HCT116 (cell line): Measurements from ENCODE around the gene GDPD1. TPM values are rescaled to one million over a fixed set of nuclear protein-coding genes. Genes with fewer than 3 reads are reported as not detected.

ENCODE experiments used
- ATAC-seq: fragments of 200-7000 bp; cut with Tn5 transposase; 2 replicates; pipeline ENCODE4 v1.9.1; 2020; ENCODE audit warnings: mild to moderate bottlenecking, moderate library complexity
- BruUV-seq: library from RNA; stranded (reverse); fragments of 400-500 nt; replicated peaks from 2 replicates; lab custom pipeline; 2021; lab: Mats Ljungman, UMichigan
- CTCF ChIA-PET: fragments of 300-600 bp; sonication (Branson Sonifier 250); formaldehyde crosslinking; loops from one replicate; lab custom pipeline; 2021; ENCODE audit warnings: antibody characterized with exemption; lab: Charles Lee
- POLR2A ChIA-PET: fragments of 300-600, 350-600 bp; sonication (Branson Sonifier 250); formaldehyde crosslinking; loops from one replicate; lab custom pipeline; 2021; ENCODE audit warnings: antibody characterized with exemption; lab: Charles Lee
- RAD21 ChIA-PET, 2 experiments: fragments of 300-600 bp; sonication (Branson Sonifier 250); formaldehyde crosslinking; loops; one replicate each; lab custom pipeline; 2023; ENCODE audit warnings: low total read pairs in 2 of 2; ENCODE audit not compliant: uncharacterized antibody in 2 of 2, unreplicated experiment in 2 of 2, low non-redundant PET in 1 of 2; lab: Charles Lee
- DNase-seq: peaks from one replicate; pipeline ENCODE4 v3.0.0-alpha.2; 2010; ENCODE audit warnings: low read depth, low spot score
- H2AFZ ChIP-seq: fragments of 200-600 bp; shearing (Covaris generic), sonication (generic); 2 replicates; pipeline ENCODE4 v1.6.1; 2017; ENCODE audit warnings: low read depth, mixed run types, mixed read lengths, antibody characterized with exemption, low read length; ENCODE audit not compliant: poor library complexity, severe bottlenecking
- H3K27ac ChIP-seq: 2 replicates; pipeline ENCODE4 v1.5.1; 2012; ENCODE audit warnings: low read depth, low read length
- H3K27me3 ChIP-seq: fragments of 200-600 bp; sonication (generic); 2 replicates; pipeline ENCODE4 v1.6.1; 2016; ENCODE audit warnings: mixed run types, low read length, mixed read lengths; ENCODE audit not compliant: insufficient read depth
- H3K36me3 ChIP-seq, 2 experiments: fragments of 200-500 bp in 1 of 2; fragments of 200-600 bp in 1 of 2; sonication (Bioruptor generic) in 1 of 2; sonication (generic) in 1 of 2; 2 replicates each; pipeline versions ENCODE4 v1.5.1 to v1.6.1; 2014 to 2016; ENCODE audit warnings: low read length in 2 of 2, inconsistent platforms in 1 of 2, mixed read lengths in 1 of 2, mixed run types in 1 of 2; ENCODE audit not compliant: insufficient read depth in 2 of 2, control insufficient read depth in 1 of 2
- H3K4me1 ChIP-seq, 2 experiments: fragments of 200-600 bp in 1 of 2; sonication (generic) in 1 of 2; 2 replicates each; pipeline versions ENCODE4 v1.5.1 to v1.6.1; 2012 to 2017; ENCODE audit warnings: low read length in 2 of 2, inconsistent platforms in 1 of 2, mild to moderate bottlenecking in 1 of 2, mixed read lengths in 1 of 2, mixed run types in 1 of 2, moderate library complexity in 1 of 2; ENCODE audit not compliant: insufficient read depth in 2 of 2, control insufficient read depth in 1 of 2
- H3K4me2 ChIP-seq: fragments of 200-600 bp; sonication (generic); 2 replicates; pipeline ENCODE4 v1.6.1; 2017; ENCODE audit warnings: mixed run types, low read length, mixed read lengths
- H3K4me3 ChIP-seq, 2 experiments: fragments of 200-600 bp in 1 of 2; sonication (generic) in 1 of 2; replicated peaks in 1 of 2; 2 replicates each; pipeline ENCODE4 v1.5.1; 2011 to 2016; ENCODE audit warnings: low read length in 2 of 2, control low read depth in 1 of 2, low read depth in 1 of 2, mild to moderate bottlenecking in 1 of 2, mixed read lengths in 1 of 2, mixed run types in 1 of 2
- H3K79me2 ChIP-seq: fragments of 200-600 bp; sonication (generic); 2 replicates; pipeline ENCODE4 v1.6.1; 2017; ENCODE audit warnings: mild to moderate bottlenecking, mixed run types, low read length, moderate library complexity, mixed read lengths; ENCODE audit not compliant: insufficient read depth
- H3K9ac ChIP-seq: fragments of 200-600 bp; sonication (generic); 2 replicates; pipeline ENCODE4 v1.6.1; 2016; ENCODE audit warnings: low read length, mixed read lengths
- H3K9me2 ChIP-seq: fragments of 200-600 bp; sonication (generic), shearing (Covaris generic); 2 replicates; pipeline ENCODE4 v1.6.1; 2017; ENCODE audit warnings: mixed run types, mild to moderate bottlenecking, moderate library complexity; ENCODE audit not compliant: insufficient read depth
- H3K9me3 ChIP-seq, 2 experiments: fragments of 200-500 bp in 1 of 2; fragments of 200-600 bp in 1 of 2; sonication (Bioruptor generic) in 1 of 2; sonication (generic) in 1 of 2; 2 replicates each; pipeline ENCODE4 v1.6.1; 2014 to 2017; ENCODE audit warnings: low read length in 2 of 2, mixed read lengths in 2 of 2, inconsistent platforms in 1 of 2, low read depth in 1 of 2, mild to moderate bottlenecking in 1 of 2, mixed run types in 1 of 2, moderate library complexity in 1 of 2; ENCODE audit not compliant: control insufficient read depth in 1 of 2, insufficient read depth in 1 of 2
- H4K20me1 ChIP-seq: fragments of 200-600 bp; sonication (generic), shearing (Covaris generic); 2 replicates; pipeline ENCODE4 v1.6.1; 2017; ENCODE audit warnings: mixed run types, mild to moderate bottlenecking, moderate library complexity; ENCODE audit not compliant: insufficient read depth
- CBX3 ChIP-seq: IDR thresholded peaks from 2 replicates; pipeline ENCODE4 v1.6.1; 2012; ENCODE audit warnings: low read depth
- CEBPB ChIP-seq: IDR thresholded peaks from 2 replicates; pipeline ENCODE4 v1.6.1; 2012; ENCODE audit warnings: low read depth
- EGR1 ChIP-seq: IDR thresholded peaks from 2 replicates; pipeline ENCODE4 v1.6.1; 2012; ENCODE audit warnings: low read depth
- ELF1 ChIP-seq: IDR thresholded peaks from 2 replicates; pipeline ENCODE4 v1.6.1; 2012; ENCODE audit warnings: low read depth, borderline replicate concordance
- EZH2 ChIP-seq: fragments of 200-600 bp; sonication (generic); IDR thresholded peaks from 2 replicates; pipeline ENCODE4 v1.6.1; 2017; ENCODE audit warnings: antibody characterized with exemption, mixed run types
- EZH2phosphoT487 ChIP-seq: fragments of 200-600 bp; IDR thresholded peaks from 2 replicates; pipeline ENCODE4 v1.6.1; 2018; ENCODE audit warnings: antibody characterized with exemption, borderline replicate concordance
- FOSL1 ChIP-seq: IDR thresholded peaks from 2 replicates; pipeline ENCODE4 v1.6.1; 2012; ENCODE audit warnings: low read depth
- MAX ChIP-seq: IDR thresholded peaks from 2 replicates; pipeline ENCODE4 v1.6.1; 2012
- POLR2AphosphoS5 ChIP-seq: IDR thresholded peaks from 2 replicates; pipeline ENCODE4 v1.6.1; 2011; ENCODE audit warnings: mild to moderate bottlenecking, low read depth, low read length, moderate library complexity
- RAD21 ChIP-seq: IDR thresholded peaks from 2 replicates; pipeline ENCODE4 v1.6.1; 2012; ENCODE audit warnings: low read depth, mild to moderate bottlenecking
- SP1 ChIP-seq: IDR thresholded peaks from 2 replicates; pipeline ENCODE4 v1.6.1; 2012; ENCODE audit warnings: low read depth
- SRF ChIP-seq: IDR thresholded peaks from 2 replicates; pipeline ENCODE4 v1.6.1; 2012; ENCODE audit warnings: low read depth
- TCF7L2 ChIP-seq: IDR thresholded peaks from 2 replicates; pipeline ENCODE4 v1.7.0; 2011; ENCODE audit warnings: borderline replicate concordance, inconsistent platforms; ENCODE audit not compliant: insufficient read depth, insufficient read length; ENCODE audit errors: extremely low read depth
- YY1 ChIP-seq: IDR thresholded peaks from 2 replicates; pipeline ENCODE4 v1.6.1; 2011; ENCODE audit warnings: low read length, low read depth, moderate library complexity, mild to moderate bottlenecking; ENCODE audit not compliant: insufficient replicate concordance; ENCODE audit errors: extremely low read depth
- ZBTB33 ChIP-seq: IDR thresholded peaks from 2 replicates; pipeline ENCODE4 v1.6.1; 2011; ENCODE audit warnings: mild to moderate bottlenecking, low read length, moderate library complexity; ENCODE audit not compliant: insufficient replicate concordance; ENCODE audit errors: extremely low read depth
- ZFX ChIP-seq: fragments of 450-650 bp; IDR thresholded peaks from 2 replicates; pipeline ENCODE4 v1.6.1; 2017
- ZNF274 ChIP-seq: fragments of 200-500 bp; sonication (Bioruptor generic); IDR thresholded peaks from 2 replicates; pipeline ENCODE4 v1.6.1; 2014; ENCODE audit warnings: mild to moderate bottlenecking, low read depth, low read length, inconsistent platforms
- intact Hi-C: fragments of 100-400 bp; cut with micrococcal nuclease; formaldehyde crosslinking; loops from 2 replicates; pipeline ENCODE4 v1.10.0; 2022
- total RNA-seq: library from RNA; stranded (reverse); gene quantifications from one replicate; pipeline ENCODE4 v1.2.1, GENCODE V29; 2021; ENCODE audit not compliant: unreplicated experiment
- TF ChIP-seq, protein P1 (sequence below), 3 experiments: fragments of 200-600 bp in 1 of 3; sonication (generic) in 1 of 3; IDR thresholded peaks in 2 of 3; conservative IDR thresholded peaks in 1 of 3; 2 replicates each; pipeline ENCODE4 v1.5.1; 2012 to 2017; ENCODE audit warnings: low read depth in 2 of 3, low read length in 2 of 3, antibody characterized with exemption in 1 of 3, borderline replicate concordance in 1 of 3, control low read depth in 1 of 3, mild to moderate bottlenecking in 1 of 3, mixed read lengths in 1 of 3, mixed run types in 1 of 3, moderate library complexity in 1 of 3; ENCODE audit not compliant: insufficient read depth in 1 of 3

GDPD1 gene
- total RNA-seq, 1 experiment from 2014 or later = 13.7 TPM

GRCh38 chr17:59275618-59276017 lies 55.3 kb downstream of the GDPD1 start:
- no peaks in the 10 kb centered on the region for H3K79me2 ChIP-seq

DNA sequence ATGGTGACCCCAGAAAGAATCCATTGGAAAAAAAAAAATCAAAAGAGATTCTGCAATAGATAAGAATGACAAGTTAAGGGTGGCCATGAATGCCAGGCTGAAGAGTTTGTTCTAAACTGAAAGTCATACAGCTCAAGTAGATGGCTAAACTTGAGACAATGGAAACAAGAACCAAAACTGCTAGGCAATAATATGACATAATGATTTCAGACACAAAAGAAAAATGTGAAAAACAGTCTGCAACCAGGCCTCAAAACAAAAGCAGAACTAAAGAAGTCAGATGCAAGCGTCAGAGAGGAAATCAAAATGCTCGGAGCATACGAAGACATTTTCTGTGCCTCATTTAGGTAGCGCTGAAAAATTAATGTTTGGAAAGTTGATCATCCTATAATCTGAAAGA lies 56.7 kb downstream of the GDPD1 start:
- Histone ChIP-seq H2AFZ (no peak overlapping the region), H3K9me2 (no peaks in the 10 kb centered on the region), H3K27ac (no peak overlapping the region), H3K36me3 (no peaks in the 10 kb centered on the region), H3K79me2 (no peaks in the 10 kb centered on the region), H3K4me3 (no peak overlapping the region), H3K9me3 (no peaks in the 10 kb centered on the region), H3K9ac (no peak overlapping the region), H3K4me2 (no peak overlapping the region), H3K4me1 (no peaks in the 10 kb centered on the region), H4K20me1 (no peaks in the 10 kb centered on the region), H3K27me3 (no peaks in the 10 kb centered on the region)
- ATAC-seq (no peak), DNase-seq (no peak)
- intact Hi-C loops = no loop called here
- no TSS peak for BruUV-seq
- ChIA-PET RAD21 (no interaction called here), CTCF (no interaction called here), POLR2A (no interaction called here)
- no peak for TF ChIP-seq RAD21
- no peak for TF ChIP-seq SP1
- TF ChIP-seq MAX = no peak
- TF ChIP-seq CEBPB = no peak
- TF ChIP-seq EZH2 = no peak
- TF ChIP-seq ZBTB33 = no peak
- TF ChIP-seq TCF7L2 = no peak
- no peak for TF ChIP-seq ELF1
- TF ChIP-seq, protein P1, sequence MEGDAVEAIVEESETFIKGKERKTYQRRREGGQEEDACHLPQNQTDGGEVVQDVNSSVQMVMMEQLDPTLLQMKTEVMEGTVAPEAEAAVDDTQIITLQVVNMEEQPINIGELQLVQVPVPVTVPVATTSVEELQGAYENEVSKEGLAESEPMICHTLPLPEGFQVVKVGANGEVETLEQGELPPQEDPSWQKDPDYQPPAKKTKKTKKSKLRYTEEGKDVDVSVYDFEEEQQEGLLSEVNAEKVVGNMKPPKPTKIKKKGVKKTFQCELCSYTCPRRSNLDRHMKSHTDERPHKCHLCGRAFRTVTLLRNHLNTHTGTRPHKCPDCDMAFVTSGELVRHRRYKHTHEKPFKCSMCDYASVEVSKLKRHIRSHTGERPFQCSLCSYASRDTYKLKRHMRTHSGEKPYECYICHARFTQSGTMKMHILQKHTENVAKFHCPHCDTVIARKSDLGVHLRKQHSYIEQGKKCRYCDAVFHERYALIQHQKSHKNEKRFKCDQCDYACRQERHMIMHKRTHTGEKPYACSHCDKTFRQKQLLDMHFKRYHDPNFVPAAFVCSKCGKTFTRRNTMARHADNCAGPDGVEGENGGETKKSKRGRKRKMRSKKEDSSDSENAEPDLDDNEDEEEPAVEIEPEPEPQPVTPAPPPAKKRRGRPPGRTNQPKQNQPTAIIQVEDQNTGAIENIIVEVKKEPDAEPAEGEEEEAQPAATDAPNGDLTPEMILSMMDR (IDR thresholded peaks at IDR 0.05 in 2 of 3, conservative IDR thresholded peaks at IDR 0.05 in 1 of 3; ENCODE audit: borderline replicate concordance in 1 of 3, insufficient read depth in 1 of 3, low read depth in 2 of 3, low read length in 2 of 3) = no peak
- no peak for TF ChIP-seq YY1
- TF ChIP-seq ZNF274 = no peak
- TF ChIP-seq SRF = no peak
- TF ChIP-seq CBX3 = no peak
- TF ChIP-seq POLR2AphosphoS5 = no peak
- TF ChIP-seq FOSL1 = no peak
- TF ChIP-seq EZH2phosphoT487 = no peak
- no peak for TF ChIP-seq EGR1

More at GRCh38 chr17:59275618-59276017, 55.3 kb downstream of the GDPD1 start:
- CTCF ChIA-PET = no interaction called here
- no peaks in the 10 kb centered on the region for H3K36me3 ChIP-seq
- BruUV-seq = no TSS peak
- POLR2A ChIA-PET = no interaction called here
- no peak overlapping the region for H3K4me2 ChIP-seq
- H3K27ac ChIP-seq = no peak overlapping the region
- no peaks in the 10 kb centered on the region for H3K9me3 ChIP-seq
- H3K27me3 ChIP-seq = no peaks in the 10 kb centered on the region
- RAD21 ChIA-PET = no interaction called here
- intact Hi-C loops = no loop called here
- H3K4me1 ChIP-seq = no peaks in the 10 kb centered on the region
- DNase-seq = no peak
- H3K4me3 ChIP-seq = no peak overlapping the region
- no peaks in the 10 kb centered on the region for H3K9me2 ChIP-seq
- H4K20me1 ChIP-seq = no peaks in the 10 kb centered on the region
- no peak for ATAC-seq
- TF ChIP-seq ZFX (no peak), EGR1 (no peak)
- H3K9ac ChIP-seq = no peak overlapping the region
- H2AFZ ChIP-seq = no peak overlapping the region
